ENCODE data around the gene LRMDA.

Gene LRMDA

DNA sequence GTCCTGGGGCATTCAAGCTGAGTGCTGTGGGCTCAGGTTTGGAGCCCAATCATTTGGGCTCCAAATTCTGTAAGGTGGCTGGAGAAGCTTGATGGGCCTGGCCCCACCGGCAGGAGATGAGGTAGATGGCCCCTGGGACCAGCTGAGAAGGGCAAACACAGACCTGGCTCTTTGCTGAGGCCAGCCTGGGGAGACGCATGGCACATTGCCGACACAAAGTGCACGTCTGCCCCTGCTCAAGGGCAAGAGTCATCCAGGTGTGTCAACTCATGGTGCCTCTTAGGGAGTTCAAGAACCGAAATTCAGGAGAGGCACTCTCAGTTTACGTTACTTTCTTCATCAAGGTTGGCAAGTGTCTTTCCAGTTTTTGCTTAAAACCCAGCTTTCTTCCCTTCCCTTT, 227.5 kb downstream of the LRMDA start:
- no peaks in the 10 kb centered on the region for H3K4me1 ChIP-seq (ENCODE audit: control insufficient read depth, insufficient read depth, low read length)
- H3K27ac ChIP-seq (ENCODE audit: low read depth, low read length), result no peak overlapping the region
- H3K9me3 ChIP-seq (ENCODE audit: control insufficient read depth, insufficient read depth, low read length), result no peaks in the 10 kb centered on the region

DNA sequence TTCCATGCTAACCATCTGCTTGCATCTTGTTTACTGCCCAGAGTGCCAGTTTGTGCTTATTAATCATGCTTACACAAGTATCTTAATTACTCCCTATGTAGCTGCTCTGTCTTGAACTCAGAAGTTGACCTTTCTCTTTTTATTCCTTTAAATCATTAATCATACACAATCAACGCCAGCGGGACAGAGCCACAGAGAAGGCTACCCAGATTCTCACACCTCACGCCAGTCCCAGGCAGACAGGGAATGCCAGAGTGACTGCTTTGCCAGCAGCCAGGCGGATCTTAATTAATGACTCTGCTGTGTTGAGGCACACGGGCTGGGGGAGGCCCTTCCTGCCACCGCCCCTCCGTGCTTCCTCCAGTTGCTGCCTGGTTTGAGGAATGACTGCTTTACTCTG, 229.4 kb downstream of the LRMDA start:
- no peak overlapping the region for H3K27ac ChIP-seq (ENCODE audit: low read depth, low read length)
- no peaks in the 10 kb centered on the region for H3K36me3 ChIP-seq (ENCODE audit: control insufficient read depth, insufficient read depth, low read length)
- H3K4me1 ChIP-seq (ENCODE audit: control insufficient read depth, insufficient read depth, low read length), result no peaks in the 10 kb centered on the region
- no peaks in the 10 kb centered on the region for H3K9me3 ChIP-seq (ENCODE audit: control insufficient read depth, insufficient read depth, low read length)
- no peak overlapping the region for H3K9ac ChIP-seq (ENCODE audit: low read depth, low read length)
- H3K27me3 ChIP-seq (ENCODE audit: control insufficient read depth, insufficient read depth, low read length), result no peaks in the 10 kb centered on the region
- H3K4me3 ChIP-seq (ENCODE audit: low read depth, low read length), result no peak overlapping the region

More for the DNA sequence above, 227.5 kb downstream of the LRMDA start:
- Histone ChIP-seq H3K9ac (ENCODE audit: low read depth, low read length) (no peak overlapping the region), H3K4me3 (ENCODE audit: low read depth, low read length) (no peak overlapping the region), H3K36me3 (ENCODE audit: control insufficient read depth, insufficient read depth, low read length) (no peaks in the 10 kb centered on the region), H3K27me3 (ENCODE audit: control insufficient read depth, insufficient read depth, low read length) (no peaks in the 10 kb centered on the region)

DNA sequence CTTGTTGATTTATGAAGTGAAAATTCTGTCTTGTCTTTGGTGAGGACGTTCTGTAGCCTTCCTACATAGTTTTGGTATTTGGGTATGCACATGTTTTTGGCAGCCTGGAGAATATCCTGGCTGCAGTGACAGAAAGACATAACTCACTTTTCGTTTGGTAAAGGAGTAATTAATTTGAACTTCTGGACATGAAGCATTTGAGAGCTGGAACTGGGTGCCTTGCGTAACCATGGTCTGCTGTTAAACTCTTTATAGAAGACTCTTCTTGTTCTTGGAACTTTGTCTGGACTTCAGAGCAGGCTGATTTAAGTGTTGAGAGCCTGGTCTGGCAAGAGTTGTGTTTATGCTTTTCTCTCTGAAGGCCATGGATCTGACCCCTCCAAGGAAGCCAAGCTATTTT, 231.3 kb downstream of the LRMDA start:
- Histone ChIP-seq H3K27me3 (ENCODE audit: control insufficient read depth, insufficient read depth, low read length) (no peaks in the 10 kb centered on the region), H3K27ac (ENCODE audit: low read depth, low read length) (no peak overlapping the region), H3K9me3 (ENCODE audit: control insufficient read depth, insufficient read depth, low read length) (no peaks in the 10 kb centered on the region), H3K36me3 (ENCODE audit: control insufficient read depth, insufficient read depth, low read length) (no peaks in the 10 kb centered on the region), H3K9ac (ENCODE audit: low read depth, low read length) (no peak overlapping the region), H3K4me1 (ENCODE audit: control insufficient read depth, insufficient read depth, low read length) (no peaks in the 10 kb centered on the region), H3K4me3 (ENCODE audit: low read depth, low read length) (no peak overlapping the region)

DNA sequence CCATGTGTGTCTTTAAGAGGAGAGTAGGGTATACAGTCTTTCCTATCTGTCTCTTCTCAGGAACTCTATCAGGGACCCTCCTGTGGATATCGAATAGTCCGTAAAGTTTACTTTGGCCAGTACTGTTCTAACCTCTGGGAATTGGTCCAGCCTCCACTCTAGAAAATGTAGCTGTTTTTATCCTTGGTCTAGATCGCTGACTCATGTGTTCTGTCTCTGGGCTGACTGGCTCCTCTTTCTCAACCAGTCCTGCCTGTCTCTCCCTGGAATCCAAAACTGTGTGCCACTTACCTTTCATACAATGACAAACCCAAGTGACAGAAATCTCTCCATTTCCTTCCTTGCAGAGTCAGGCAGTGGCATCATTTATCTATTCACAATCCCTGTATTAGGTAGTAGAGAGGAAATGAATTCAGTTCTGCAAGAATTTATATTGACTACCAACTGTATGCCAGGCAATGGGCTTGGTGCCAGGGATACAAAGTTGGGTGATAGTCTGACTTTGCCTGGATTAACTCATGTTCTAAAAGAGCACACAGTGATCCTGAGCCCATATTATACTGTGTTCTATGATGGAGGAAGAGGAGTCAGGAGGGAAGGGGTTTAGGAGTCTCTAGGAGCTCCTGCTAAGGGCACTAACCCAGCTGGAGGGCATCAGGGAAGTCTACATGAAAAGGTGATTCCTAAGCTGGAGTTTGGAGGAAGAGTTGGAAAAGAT, 232.7 kb downstream of the LRMDA start:
- no peak overlapping the region for H3K27ac ChIP-seq (ENCODE audit: low read depth, low read length)
- H3K9ac ChIP-seq (ENCODE audit: low read depth, low read length), result no peak overlapping the region

DNA sequence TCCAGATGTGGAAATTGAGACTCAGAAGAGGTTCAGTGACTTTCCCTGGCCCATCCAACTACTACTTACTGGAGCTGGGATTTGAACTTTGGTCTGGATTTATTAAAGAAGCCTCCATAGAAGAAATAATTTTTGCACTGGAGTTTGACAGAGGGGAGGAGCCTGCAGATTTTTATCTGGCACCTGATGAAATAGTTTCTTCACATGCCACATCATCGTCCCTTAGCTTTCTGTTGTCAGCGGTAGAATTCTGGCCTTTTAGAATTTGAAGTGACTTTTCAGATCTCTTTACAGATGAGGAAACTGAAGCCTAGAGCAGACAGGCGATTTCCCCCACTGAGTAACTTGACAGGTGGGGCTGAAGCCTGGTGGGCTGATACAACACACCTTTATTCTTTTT, 233.5 kb downstream of the LRMDA start:
- H3K9ac ChIP-seq (ENCODE audit: low read depth, low read length), result no peak overlapping the region
- H3K4me1 ChIP-seq (ENCODE audit: control insufficient read depth, insufficient read depth, low read length), result no peaks in the 10 kb centered on the region
- H3K9me3 ChIP-seq (ENCODE audit: control insufficient read depth, insufficient read depth, low read length), result peaks cover 5% of the 10 kb centered on the region
- H3K27me3 ChIP-seq (ENCODE audit: control insufficient read depth, insufficient read depth, low read length), result no peaks in the 10 kb centered on the region
- H3K36me3 ChIP-seq (ENCODE audit: control insufficient read depth, insufficient read depth, low read length), result no peaks in the 10 kb centered on the region
- no peak overlapping the region for H3K4me3 ChIP-seq (ENCODE audit: low read depth, low read length)
- H3K27ac ChIP-seq (ENCODE audit: low read depth, low read length), result no peak overlapping the region

More for the DNA sequence above, 232.7 kb downstream of the LRMDA start:
- Histone ChIP-seq H3K27me3 (ENCODE audit: control insufficient read depth, insufficient read depth, low read length) (no peaks in the 10 kb centered on the region), H3K9me3 (ENCODE audit: control insufficient read depth, insufficient read depth, low read length) (no peaks in the 10 kb centered on the region), H3K36me3 (ENCODE audit: control insufficient read depth, insufficient read depth, low read length) (no peaks in the 10 kb centered on the region), H3K4me3 (ENCODE audit: low read depth, low read length) (no peak overlapping the region), H3K4me1 (ENCODE audit: control insufficient read depth, insufficient read depth, low read length) (no peaks in the 10 kb centered on the region)

DNA sequence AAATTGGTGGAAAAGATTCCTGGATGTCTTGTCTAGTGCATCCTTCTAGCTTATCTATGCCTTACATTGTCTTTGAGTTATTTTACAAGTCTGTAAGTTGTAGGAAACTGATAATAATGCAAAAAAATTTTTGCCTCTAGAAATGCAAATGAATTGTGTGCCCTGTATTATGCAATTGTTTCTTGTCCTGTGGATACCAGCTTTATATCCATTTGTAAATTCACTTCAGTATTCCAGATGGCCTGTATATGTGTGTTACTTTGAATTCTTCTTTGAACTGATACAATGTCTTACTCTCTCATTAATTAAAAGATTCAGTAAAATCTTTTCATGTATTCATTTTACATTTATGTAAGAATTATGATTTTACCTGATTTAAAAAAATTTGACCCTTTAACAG, 234.3 kb downstream of the LRMDA start:
- peaks cover 13% of the 10 kb centered on the region for H3K9me3 ChIP-seq (ENCODE audit: control insufficient read depth, insufficient read depth, low read length)
- H3K27ac ChIP-seq (ENCODE audit: low read depth, low read length), result no peak overlapping the region
- no peak overlapping the region for H3K9ac ChIP-seq (ENCODE audit: low read depth, low read length)
- no peaks in the 10 kb centered on the region for H3K36me3 ChIP-seq (ENCODE audit: control insufficient read depth, insufficient read depth, low read length)
- H3K4me1 ChIP-seq (ENCODE audit: control insufficient read depth, insufficient read depth, low read length), result no peaks in the 10 kb centered on the region
- no peaks in the 10 kb centered on the region for H3K27me3 ChIP-seq (ENCODE audit: control insufficient read depth, insufficient read depth, low read length)
- H3K4me3 ChIP-seq (ENCODE audit: low read depth, low read length), result no peak overlapping the region

DNA sequence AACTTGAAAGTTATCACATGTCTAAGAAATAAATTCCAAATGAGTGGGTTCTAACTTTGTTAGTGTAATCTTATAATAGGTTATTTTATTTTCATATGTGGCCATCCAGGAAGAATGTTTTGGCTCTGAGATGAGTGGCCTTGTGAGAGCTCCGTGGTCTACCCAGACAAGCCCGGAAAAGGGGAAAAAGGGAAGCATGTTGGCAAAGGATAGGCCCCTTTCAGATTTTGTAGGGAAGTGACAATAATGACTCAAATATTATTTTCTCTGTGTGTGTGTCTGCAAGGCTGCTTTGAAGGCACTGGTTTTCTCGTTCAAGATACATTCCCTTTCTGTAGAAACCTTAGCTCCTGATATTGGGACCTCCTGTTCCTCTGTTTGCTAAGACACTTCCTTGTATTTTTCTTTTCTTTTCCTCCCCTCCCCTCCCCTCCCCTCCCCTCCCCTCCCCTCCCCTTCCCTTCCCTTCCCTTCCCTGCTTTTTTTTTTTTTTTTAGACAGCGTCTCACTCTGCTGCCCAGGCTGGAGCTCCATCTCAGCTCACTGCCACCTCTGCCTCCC, 240.8 kb downstream of the LRMDA start:
- H3K9ac ChIP-seq (ENCODE audit: low read depth, low read length), result no peak overlapping the region
- peaks cover 13% of the 10 kb centered on the region for H3K9me3 ChIP-seq (ENCODE audit: control insufficient read depth, insufficient read depth, low read length)
- H3K4me3 ChIP-seq (ENCODE audit: low read depth, low read length), result no peak overlapping the region
- no peak overlapping the region for H3K27ac ChIP-seq (ENCODE audit: low read depth, low read length)
- no peaks in the 10 kb centered on the region for H3K27me3 ChIP-seq (ENCODE audit: control insufficient read depth, insufficient read depth, low read length)
- H3K36me3 ChIP-seq (ENCODE audit: control insufficient read depth, insufficient read depth, low read length), result no peaks in the 10 kb centered on the region
- no peaks in the 10 kb centered on the region for H3K4me1 ChIP-seq (ENCODE audit: control insufficient read depth, insufficient read depth, low read length)

DNA sequence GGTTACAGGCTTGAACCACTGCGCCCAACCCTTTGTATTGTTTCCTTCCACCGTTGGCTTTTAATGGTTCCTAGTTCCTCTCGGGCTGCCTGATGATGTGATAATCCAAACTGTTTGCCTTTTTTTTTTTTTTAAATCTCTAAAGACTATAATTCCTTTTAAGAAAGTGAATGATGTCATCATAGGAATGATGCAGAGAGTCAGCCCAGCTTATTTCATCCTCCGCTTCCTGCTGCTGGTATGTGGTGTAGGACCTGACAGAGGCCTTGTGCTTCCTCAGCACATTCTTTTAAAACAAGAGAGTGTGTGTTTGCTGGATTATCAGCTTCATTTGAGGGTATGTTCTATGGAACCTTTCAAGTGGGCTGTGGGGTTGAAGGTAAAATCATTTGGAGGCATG, 241.4 kb downstream of the LRMDA start:
- Histone ChIP-seq H3K4me3 (ENCODE audit: low read depth, low read length) (no peak overlapping the region), H3K9me3 (ENCODE audit: control insufficient read depth, insufficient read depth, low read length) (peaks cover 13% of the 10 kb centered on the region), H3K36me3 (ENCODE audit: control insufficient read depth, insufficient read depth, low read length) (no peaks in the 10 kb centered on the region), H3K9ac (ENCODE audit: low read depth, low read length) (no peak overlapping the region), H3K27me3 (ENCODE audit: control insufficient read depth, insufficient read depth, low read length) (no peaks in the 10 kb centered on the region), H3K4me1 (ENCODE audit: control insufficient read depth, insufficient read depth, low read length) (no peaks in the 10 kb centered on the region), H3K27ac (ENCODE audit: low read depth, low read length) (no peak overlapping the region)

DNA sequence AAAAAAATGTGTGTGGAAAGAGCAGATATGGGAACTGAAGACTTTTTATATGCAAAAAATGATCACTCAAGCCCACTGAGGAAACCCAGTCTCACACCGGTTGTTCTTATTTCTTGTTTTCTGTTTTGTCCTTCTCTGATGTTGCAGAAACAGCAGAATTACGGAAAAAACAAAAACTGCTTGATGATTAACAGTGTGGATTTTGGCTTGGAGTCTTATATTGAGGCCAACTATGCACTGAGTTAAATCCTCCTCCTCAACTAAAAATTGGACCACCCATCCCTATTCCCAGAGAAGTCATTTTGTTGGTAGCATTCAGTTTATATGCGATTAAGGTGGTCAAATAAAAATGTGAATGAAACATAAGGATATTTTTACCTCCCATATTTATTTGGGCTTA, 246.1 kb downstream of the LRMDA start:
- Histone ChIP-seq H3K9ac (ENCODE audit: low read depth, low read length) (no peak overlapping the region), H3K27me3 (ENCODE audit: control insufficient read depth, insufficient read depth, low read length) (no peaks in the 10 kb centered on the region; the same call in 1 of the 2 replicates), H3K4me3 (ENCODE audit: low read depth, low read length) (no peak overlapping the region), H3K27ac (ENCODE audit: low read depth, low read length) (no peak overlapping the region), H3K36me3 (ENCODE audit: control insufficient read depth, insufficient read depth, low read length) (no peaks in the 10 kb centered on the region), H3K9me3 (ENCODE audit: control insufficient read depth, insufficient read depth, low read length) (no peaks in the 10 kb centered on the region), H3K4me1 (ENCODE audit: control insufficient read depth, insufficient read depth, low read length) (no peaks in the 10 kb centered on the region)

DNA sequence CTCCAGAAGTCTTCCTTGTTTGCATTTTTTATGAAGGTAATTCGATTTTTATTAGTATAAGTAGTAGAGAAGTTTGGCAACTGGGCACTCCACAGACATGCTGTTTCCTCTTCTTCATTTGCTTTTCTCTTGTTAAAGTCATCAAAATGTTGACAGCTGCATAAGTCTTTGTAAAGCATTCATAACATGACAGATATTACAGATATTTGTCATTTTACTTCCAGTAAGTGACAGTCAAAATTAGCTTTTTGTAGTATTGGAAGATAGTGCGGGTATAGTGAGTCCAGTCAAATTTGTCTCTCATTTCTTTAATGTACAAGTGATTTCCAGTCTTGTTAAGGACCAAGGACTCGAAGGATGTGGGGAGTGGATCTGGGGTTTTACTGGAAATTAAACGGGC, 247.1 kb downstream of the LRMDA start:
- no peak overlapping the region for H3K27ac ChIP-seq (ENCODE audit: low read depth, low read length)
- no peaks in the 10 kb centered on the region for H3K9me3 ChIP-seq (ENCODE audit: control insufficient read depth, insufficient read depth, low read length)
- no peak overlapping the region for H3K9ac ChIP-seq (ENCODE audit: low read depth, low read length)

DNA sequence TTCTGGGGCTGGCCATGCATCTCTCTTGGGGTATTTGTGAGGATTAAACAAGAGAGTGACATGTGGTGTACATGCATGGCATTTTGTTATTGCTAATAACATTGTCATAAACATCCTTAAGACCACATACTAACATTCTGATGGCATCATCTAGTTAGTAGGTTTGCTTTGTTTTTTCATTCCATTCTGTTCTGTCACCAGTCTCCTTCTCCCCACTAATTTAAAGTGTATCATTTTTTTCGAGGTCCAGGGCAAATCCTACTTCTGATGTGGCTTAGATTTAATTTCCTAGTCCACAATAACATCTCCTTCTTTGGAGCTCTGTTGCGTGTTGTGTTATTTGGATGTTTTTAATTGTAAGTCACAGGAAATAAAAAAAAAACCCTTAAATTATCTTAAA, 248.1 kb downstream of the LRMDA start:
- Histone ChIP-seq H3K4me1 (ENCODE audit: control insufficient read depth, insufficient read depth, low read length) (no peaks in the 10 kb centered on the region), H3K9ac (ENCODE audit: low read depth, low read length) (no peak overlapping the region), H3K4me3 (ENCODE audit: low read depth, low read length) (no peak overlapping the region), H3K36me3 (ENCODE audit: control insufficient read depth, insufficient read depth, low read length) (no peaks in the 10 kb centered on the region), H3K27me3 (ENCODE audit: control insufficient read depth, insufficient read depth, low read length) (no peaks in the 10 kb centered on the region; the same call in 1 of the 2 replicates), H3K27ac (ENCODE audit: low read depth, low read length) (no peak overlapping the region), H3K9me3 (ENCODE audit: control insufficient read depth, insufficient read depth, low read length) (no peaks in the 10 kb centered on the region)

More for the DNA sequence above, 247.1 kb downstream of the LRMDA start:
- H3K36me3 ChIP-seq (ENCODE audit: control insufficient read depth, insufficient read depth, low read length), result no peaks in the 10 kb centered on the region
- H3K4me3 ChIP-seq (ENCODE audit: low read depth, low read length), result no peak overlapping the region
- no peaks in the 10 kb centered on the region; the same call in 1 of the 2 replicates for H3K27me3 ChIP-seq (ENCODE audit: control insufficient read depth, insufficient read depth, low read length)
- no peaks in the 10 kb centered on the region for H3K4me1 ChIP-seq (ENCODE audit: control insufficient read depth, insufficient read depth, low read length)

Measured in HUES48 (cell line).